ENCODE data around the gene TMEM132D. TPM values are rescaled to one million over a fixed set of nuclear protein-coding genes. Genes with fewer than 3 reads are reported as not detected.

The TMEM132D gene
- total RNA-seq, 4 donors from 2014 or later = 0.35 TPM; not detected in 3

GRCh38 chr12:129185855-129186254 lies 718.0 kb downstream of the TMEM132D start:
- no peaks in the 10 kb centered on the region for H3K27me3 ChIP-seq
- no peaks in the 10 kb centered on the region for H3K4me1 ChIP-seq
- no peaks in the 10 kb centered on the region for H3K9me3 ChIP-seq
- no peak for DNase-seq
- no peak overlapping the region for H3K27ac ChIP-seq
- H3K4me3 ChIP-seq = no peak overlapping the region
- intact Hi-C loops (cut with DNase I; ENCODE audit: low total_unique reads) = no loop called here
- no peaks in the 10 kb centered on the region for H3K36me3 ChIP-seq
- TF ChIP-seq CTCF (IDR thresholded peaks at IDR 0.05) (no peak), POLR2A (IDR thresholded peaks at IDR 0.05) (no peak)

- Histone ChIP-seq H3K4me3 (no peak overlapping the region), H3K27me3 (no peaks in the 10 kb centered on the region), H3K9me3 (no peaks in the 10 kb centered on the region), H3K36me3 (no peaks in the 10 kb centered on the region), H3K4me1 (no peaks in the 10 kb centered on the region), H3K27ac (no peak overlapping the region)
- intact Hi-C loops (cut with DNase I; ENCODE audit: low total_unique reads) = no loop called here
- no peak for TF ChIP-seq CTCF (IDR thresholded peaks at IDR 0.05)
- no peak for TF ChIP-seq POLR2A (IDR thresholded peaks at IDR 0.05)
- no peak for DNase-seq
Observed at GRCh38 chr12:129184127-129184928, 719.5 kb downstream of the TMEM132D start.

GRCh38 chr12:129179941-129180553 lies 723.8 kb downstream of the TMEM132D start:
- no peak for DNase-seq
- Histone ChIP-seq H3K4me1 (no peaks in the 10 kb centered on the region), H3K27ac (no peak overlapping the region), H3K9me3 (no peaks in the 10 kb centered on the region), H3K36me3 (no peaks in the 10 kb centered on the region), H3K4me3 (no peak overlapping the region), H3K27me3 (no peaks in the 10 kb centered on the region)
- intact Hi-C loops (cut with DNase I; ENCODE audit: low total_unique reads) = no loop called here
- TF ChIP-seq POLR2A (IDR thresholded peaks at IDR 0.05) (no peak), CTCF (IDR thresholded peaks at IDR 0.05) (no peak)

- Histone ChIP-seq H3K36me3 (no peaks in the 10 kb centered on the region), H3K4me1 (no peaks in the 10 kb centered on the region), H3K27ac (no peak overlapping the region), H3K4me3 (no peak overlapping the region), H3K9me3 (no peaks in the 10 kb centered on the region), H3K27me3 (no peaks in the 10 kb centered on the region)
- intact Hi-C loops (cut with DNase I; ENCODE audit: low total_unique reads) = no loop called here
- DNase-seq = no peak
- TF ChIP-seq POLR2A (IDR thresholded peaks at IDR 0.05) (no peak), CTCF (IDR thresholded peaks at IDR 0.05) (no peak)
Observed at GRCh38 chr12:129169928-129170327, 733.9 kb downstream of the TMEM132D start.

GRCh38 chr12:129163861-129164260 lies 740.0 kb downstream of the TMEM132D start:
- H3K9me3 ChIP-seq = no peaks in the 10 kb centered on the region

More at GRCh38 chr12:129163861-129164260, 740.0 kb downstream of the TMEM132D start:
- Histone ChIP-seq H3K27ac (no peak overlapping the region), H3K4me3 (no peak overlapping the region), H3K27me3 (no peaks in the 10 kb centered on the region), H3K4me1 (no peaks in the 10 kb centered on the region), H3K36me3 (no peaks in the 10 kb centered on the region)
- intact Hi-C loops (cut with DNase I; ENCODE audit: low total_unique reads) = no loop called here
- TF ChIP-seq POLR2A (IDR thresholded peaks at IDR 0.05) (no peak), CTCF (IDR thresholded peaks at IDR 0.05) (no peak)
- no peak for DNase-seq
